Neural progenitor cell (in vitro differentiated cells): Measurements from ENCODE around the gene DEAF1.

Experiments
- CTCF ChIP-seq: fragments of 200-600 bp; sonication (generic); IDR thresholded peaks from 2 replicates; pipeline ENCODE4 v1.5.1; 2017; ENCODE audit warnings: antibody characterized with exemption, mild to moderate bottlenecking
- EZH2 ChIP-seq: fragments of 200-600 bp; sonication (generic); IDR thresholded peaks from 2 replicates; pipeline ENCODE4 v1.6.1; 2017; ENCODE audit warnings: antibody characterized with exemption, mild to moderate bottlenecking, moderate library complexity
- EZH2phosphoT487 ChIP-seq: fragments of 200-600 bp; sonication (generic); IDR thresholded peaks from 2 replicates; pipeline ENCODE4 v1.6.1; 2017; ENCODE audit warnings: antibody characterized with exemption

DNA sequence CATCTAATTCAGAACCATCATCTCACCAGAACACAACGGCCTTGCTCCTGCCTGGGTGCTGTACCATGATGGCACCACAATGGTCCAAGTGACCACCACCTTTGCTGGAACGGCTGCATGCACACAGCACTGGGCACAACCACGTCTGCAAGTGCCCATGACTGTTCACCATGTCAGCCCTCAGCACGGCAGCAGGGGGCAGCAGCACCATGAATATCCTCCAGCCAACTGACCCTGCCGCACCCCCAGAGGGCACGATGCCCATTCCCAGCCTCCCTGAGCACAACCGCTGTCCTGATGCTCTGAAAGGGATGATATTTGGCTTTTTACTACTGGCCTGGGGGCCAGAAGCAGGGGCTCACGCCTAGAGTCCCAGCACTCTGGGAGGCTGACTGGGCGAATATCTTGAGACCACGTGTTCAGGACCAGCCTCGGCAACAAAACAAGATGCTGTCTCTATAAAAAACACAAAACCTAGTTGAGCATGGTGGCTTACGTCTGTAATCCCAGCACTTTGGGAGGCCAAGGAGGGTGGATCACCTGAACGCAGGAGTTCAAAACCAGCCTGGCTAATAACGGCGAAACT is 32.2 kb downstream of the DEAF1 start:
- TF ChIP-seq CTCF (peak; percentile 75), EZH2 (no peak), EZH2phosphoT487 (no peak)
